Heart left ventricle (tissue), 16 donors: ENCODE data around the gene OR52A5. TPM values are rescaled to one million over a fixed set of nuclear protein-coding genes. Genes with fewer than 3 reads are reported as not detected.

Experiments
- ATAC-seq, 4 donors: fragments of 200-7000 bp; cut with Tn5 transposase; one replicate each; pipeline ENCODE4 v1.9.1; 2020 to 2022; ENCODE audit warnings: moderate library complexity in 4 of 4, mild to moderate bottlenecking in 3 of 4, moderate number of reproducible peaks in 1 of 4
- DNase-seq, 5 donors: peaks; one replicate each; pipeline ENCODE4 v3.0.0-alpha.2; 2020
- H3K27ac ChIP-seq, 12 donors: fragments of 200-600 bp; sonication (generic) in 4 of 12; one replicate each; pipeline versions ENCODE4 v1.5.0 to v1.8.0; 2016 to 2022; ENCODE audit warnings: mild to moderate bottlenecking in 2 of 12
- H3K27me3 ChIP-seq, 9 donors: fragments of 200-600 bp; sonication (generic) in 2 of 9; one replicate each; pipeline versions ENCODE4 v1.5.1 to v1.8.0; 2016 to 2022; ENCODE audit warnings: mild to moderate bottlenecking in 3 of 9
- H3K36me3 ChIP-seq, 9 donors: fragments of 200-600 bp; sonication (generic) in 2 of 9; one replicate each; pipeline versions ENCODE4 v1.5.0 to v1.8.0; 2018 to 2022; ENCODE audit warnings: mild to moderate bottlenecking in 2 of 9
- H3K4me1 ChIP-seq, 12 donors: fragments of 200-600 bp; sonication (generic) in 4 of 12; one replicate each; pipeline versions ENCODE4 v1.5.0 to v1.8.0; 2016 to 2022; ENCODE audit warnings: mild to moderate bottlenecking in 3 of 12
- H3K4me3 ChIP-seq, 12 donors: fragments of 200-600 bp; sonication (generic) in 4 of 12; one replicate each; pipeline versions ENCODE4 v1.5.0 to v1.8.0; 2017 to 2022; ENCODE audit warnings: mild to moderate bottlenecking in 9 of 12, moderate library complexity in 4 of 12
- H3K9me3 ChIP-seq, 12 donors: fragments of 200-600 bp; sonication (generic) in 4 of 12; one replicate each; pipeline versions ENCODE4 v1.5.0 to v1.8.0; 2016 to 2022; ENCODE audit warnings: mild to moderate bottlenecking in 1 of 12
- CTCF ChIP-seq, 12 donors: fragments of 200-600 bp; sonication (generic) in 4 of 12; IDR thresholded peaks; one replicate each; pipeline versions ENCODE4 v1.5.0 to v1.8.0; 2018 to 2022; ENCODE audit warnings: antibody characterized with exemption in 12 of 12, mild to moderate bottlenecking in 5 of 12
- POLR2A ChIP-seq, 2 donors: fragments of 450-650 bp; IDR thresholded peaks; one replicate each; pipeline ENCODE4 v1.6.1; 2017; ENCODE audit warnings: antibody characterized with exemption in 2 of 2, mild to moderate bottlenecking in 2 of 2, moderate library complexity in 2 of 2
- WGBS, 4 donors: extraction: QIAGEN DNeasy Blood & Tissue Kit in 2 of 4; methylation state at CpG; one replicate each; pipeline versions ENCODE4 v1.1.5 to v1.1.7; 2013 to 2018; 5-methylcytosine and 5-hydroxymethylcytosine counted together
- intact Hi-C, 10 donors: fragments of 100-400 bp; cut with DNase I; formaldehyde crosslinking; loops; one replicate each; pipeline versions ENCODE4 v1.11.1 to v1.14.2; 2022
- polyA plus RNA-seq, 2 donors: library from polyadenylated mRNA; stranded (reverse); fragments of 200-250 nt; gene quantifications; one replicate each; pipeline ENCODE4 v1.2.3, GENCODE V29; 2013
- total RNA-seq, 9 donors: library from RNA; depleted of rRNA in 2 of 9; stranded (reverse); fragments of >200 nt in 2 of 9; fragmentation: NEBNext Ultra II Directional in 3 of 9; extraction: Animal tissue kit (Norgen Biotek cat#: 25700) in 3 of 9; gene quantifications; one replicate each; pipeline versions ENCODE4 v1.1.0 to v1.2.4, GENCODE V29; 2016 to 2023
- donor health status: ischemic (EF 13 %, LVEDD 7.1; RV severe dilation, severe dysfunction).
- donor health status: healthy with polysubstance abuse.
- donor health status: DM: no; HTN: yes; CAD: no.
- donor health status: DM: no; HTN: no; CAD: no.
- donor health status: ischemic (EF 25% LVEDD 6.9; RV normal size, moderate dysfunction).
- donor health status: ischemic (EF 25% LVEDD 5.7; RV mildly dilated, moderate dysfunction).
- donor health status: healthy.
- donor health status: DM: yes; HTN: yes; CAD: no.
- donor health status: ischemic (EF 35%, LVEDD 5.7; RV mildly dilated, moderate dysfunction).
- donor health status: nonischemic (EF 11% LVEDD 7.7; RV severe dilation, severe dysfunction).
- donor health status: DM: yes; HTN: yes; CAD: no.
- donor health status: PGD.
- donor health status: ischemic (EF 29% LVEDD 5.4; RV normal size, mild dysfunction).
- donor health status: nonischemic (EF 23%, LVEDD 6.1; RV moderate dilation, normal function).

The OR52A5 gene
- total and polyA plus RNA-seq, 11 donors: not detected

GRCh38 chr11:5102246-5102645, 35.9 kb downstream of the OR52A5 start:
- intact Hi-C loops: no loop called here

GRCh38 chr11:5096011-5096410, 42.1 kb downstream of the OR52A5 start:
- Histone ChIP-seq H3K4me3 (no peak overlapping the region), H3K27ac (no peak overlapping the region), H3K4me1 (no peaks in the 10 kb centered on the region), H3K9me3 (no peaks in the 10 kb centered on the region), H3K36me3 (no peaks in the 10 kb centered on the region), H3K27me3 (no peaks in the 10 kb centered on the region)
- ATAC-seq: no peak
- WGBS, 4 donors: 64 to 71% (median 68%) methylated on average over 2 of the region's 2 CpGs
- intact Hi-C loops: no loop called here
- DNase-seq: no peak
- TF ChIP-seq POLR2A (IDR thresholded peaks at IDR 0.05) (no peak), CTCF (IDR thresholded peaks at IDR 0.05) (no peak)

More at GRCh38 chr11:5102246-5102645, 35.9 kb downstream of the OR52A5 start:
- Histone ChIP-seq H3K4me3 (no peak overlapping the region), H3K4me1 (no peaks in the 10 kb centered on the region), H3K36me3 (no peaks in the 10 kb centered on the region), H3K27ac (no peak overlapping the region), H3K9me3 (no peaks in the 10 kb centered on the region), H3K27me3 (peaks cover 0 to 5% (median 0%) of the 10 kb centered on the region in 9 donors)
- ATAC-seq (no peak), DNase-seq (no peak)
- no peak for TF ChIP-seq POLR2A (IDR thresholded peaks at IDR 0.05)
- WGBS, 4 donors: 26 to 73% (median 37%) methylated on average over 2 of the region's 2 CpGs

GRCh38 chr11:5092821-5093585, 45.2 kb downstream of the OR52A5 start:
- WGBS, 4 donors: 75 to 82% (median 80%) methylated on average over 8 of the region's 8 CpGs
- TF ChIP-seq POLR2A (IDR thresholded peaks at IDR 0.05): no peak
- no peak for TF ChIP-seq CTCF (IDR thresholded peaks at IDR 0.05)
- Histone ChIP-seq H3K27me3 (no peaks in the 10 kb centered on the region), H3K36me3 (no peaks in the 10 kb centered on the region), H3K4me1 (no peaks in the 10 kb centered on the region), H3K27ac (no peak overlapping the region), H3K9me3 (no peaks in the 10 kb centered on the region), H3K4me3 (no peak overlapping the region)
- ATAC-seq (no peak), DNase-seq (no peak)
- intact Hi-C loops: no loop called here

- Histone ChIP-seq H3K4me3 (no peak overlapping the region), H3K4me1 (no peaks in the 10 kb centered on the region), H3K27ac (no peak overlapping the region), H3K9me3 (no peaks in the 10 kb centered on the region), H3K27me3 (no peaks in the 10 kb centered on the region), H3K36me3 (no peaks in the 10 kb centered on the region)
- WGBS, 4 donors: 87 to 90% (median 88%) methylated on average over 1 of the region's 1 CpG
- no peak for TF ChIP-seq CTCF (IDR thresholded peaks at IDR 0.05)
- no peak for TF ChIP-seq POLR2A (IDR thresholded peaks at IDR 0.05)
- no peak for DNase-seq
- intact Hi-C loops: no loop called here
- no peak for ATAC-seq
Measured at GRCh38 chr11:5090668-5091067, 47.5 kb downstream of the OR52A5 start.

GRCh38 chr11:5088556-5088955, 49.6 kb downstream of the OR52A5 start:
- Histone ChIP-seq H3K4me1 (no peaks in the 10 kb centered on the region), H3K9me3 (no peaks in the 10 kb centered on the region), H3K4me3 (no peak overlapping the region), H3K36me3 (no peaks in the 10 kb centered on the region), H3K27ac (no peak overlapping the region), H3K27me3 (no peaks in the 10 kb centered on the region)
- no peak for TF ChIP-seq POLR2A (IDR thresholded peaks at IDR 0.05)
- TF ChIP-seq CTCF (IDR thresholded peaks at IDR 0.05): no peak
- intact Hi-C loops: no loop called here
- DNase-seq: no peak
- ATAC-seq: no peak
